IPS DF 6.9 (cell line): ENCODE results near the gene NCSTN.

Experiments used
- DNase-seq: peaks from one replicate; pipeline ENCODE4 v3.0.0-alpha.2; 2013; ENCODE audit warnings: low read depth, low spot score
- H3K27ac ChIP-seq: one replicate; pipeline ENCODE4 v1.5.1; 2013; ENCODE audit warnings: low read length, control low read depth
- H3K27me3 ChIP-seq: 2 replicates; pipeline ENCODE4 v1.6.1; 2013; ENCODE audit warnings: mild to moderate bottlenecking, low read length; ENCODE audit not compliant: control insufficient read depth, insufficient read depth
- H3K36me3 ChIP-seq: 2 replicates; pipeline ENCODE4 v1.6.1; 2013; ENCODE audit warnings: low read length; ENCODE audit not compliant: control insufficient read depth, insufficient read depth
- H3K4me1 ChIP-seq: 2 replicates; pipeline ENCODE4 v1.6.1; 2013; ENCODE audit warnings: low read length; ENCODE audit not compliant: control insufficient read depth, insufficient read depth
- H3K4me3 ChIP-seq: 2 replicates; pipeline ENCODE4 v1.5.1; 2013; ENCODE audit warnings: mild to moderate bottlenecking, low read length
- H3K9me3 ChIP-seq: 2 replicates; pipeline ENCODE4 v1.6.1; 2013; ENCODE audit warnings: low read length, inconsistent platforms; ENCODE audit not compliant: control insufficient read depth, insufficient read depth
- WGBS: extraction: QIAGEN DNeasy Blood & Tissue Kit; methylation state at CpG from one replicate; pipeline ENCODE4 v1.1.7; 2013; ENCODE audit warnings: mixed read lengths, missing lambda C conversion rate; ENCODE audit not compliant: insufficient read length, insufficient coverage; 5-methylcytosine and 5-hydroxymethylcytosine counted together

NCSTN gene

GRCh38 chr1:160405331-160405877 lies 62.2 kb downstream of the NCSTN start:
- DNase-seq: no peak
- Histone ChIP-seq H3K9me3 (no peaks in the 10 kb centered on the region), H3K36me3 (no peaks in the 10 kb centered on the region), H3K4me3 (no peak overlapping the region), H3K27ac (no peak overlapping the region), H3K27me3 (no peaks in the 10 kb centered on the region), H3K4me1 (peaks cover 19% of the 10 kb centered on the region; the same call in 1 of the 2 replicates)
- WGBS: no CpG with 5 or more reads among the region's 2 CpGs

GRCh38 chr1:160406131-160406968 lies 63.2 kb downstream of the NCSTN start:
- Histone ChIP-seq H3K4me1 (peaks cover 24% of the 10 kb centered on the region), H3K27me3 (no peaks in the 10 kb centered on the region), H3K36me3 (no peaks in the 10 kb centered on the region), H3K27ac (no peak overlapping the region), H3K4me3 (no peak overlapping the region), H3K9me3 (no peaks in the 10 kb centered on the region)
- WGBS: no CpG with 5 or more reads among the region's 15 CpGs
- DNase-seq: no peak

DNA sequence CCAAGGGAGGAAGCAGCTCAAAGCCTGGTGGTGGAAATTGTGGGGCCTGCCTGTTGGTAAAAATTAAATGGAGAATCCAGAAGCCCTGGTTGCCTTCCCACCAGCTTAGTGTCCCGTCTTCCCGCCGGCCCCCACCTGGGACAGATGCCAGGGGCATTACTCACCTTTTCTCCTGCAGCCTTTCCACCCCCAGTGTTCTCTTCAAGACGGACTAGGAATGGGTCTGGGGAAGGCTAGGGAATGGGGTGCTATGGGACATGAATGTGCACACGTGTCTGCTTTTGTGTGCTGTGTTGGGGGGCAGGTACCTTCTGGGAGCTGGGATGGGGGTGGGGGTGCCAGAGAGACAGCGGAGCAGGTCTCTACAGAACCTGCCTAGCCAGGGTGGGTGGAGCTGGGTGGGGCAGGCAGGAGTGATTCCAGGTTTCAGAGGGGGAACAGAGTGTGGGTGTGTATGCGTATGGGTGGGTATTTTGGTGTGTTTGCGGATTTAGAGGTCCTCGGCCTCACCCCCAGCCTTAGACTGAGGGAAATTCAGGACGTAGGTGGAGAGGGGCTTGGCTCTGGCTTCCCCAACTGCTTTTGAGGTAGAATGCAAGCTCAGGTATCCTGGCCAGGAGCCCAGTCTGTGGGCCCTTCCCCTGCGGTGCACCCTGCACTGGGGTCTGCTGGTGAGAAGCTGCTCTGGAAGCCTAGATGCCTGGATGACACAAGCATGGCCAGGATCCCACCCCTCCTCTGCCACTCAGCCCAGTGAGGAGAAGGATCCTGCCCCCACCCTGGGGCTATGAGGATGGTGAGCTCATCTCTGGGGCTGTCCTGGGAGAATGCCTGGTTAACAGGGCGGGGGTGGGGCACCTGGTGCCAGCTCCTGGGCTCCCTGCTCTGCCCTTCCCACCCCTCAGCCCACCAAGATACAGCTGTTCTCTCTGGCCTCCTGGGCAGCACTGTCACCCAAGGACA lies 64.9 kb downstream of the NCSTN start:
- H3K36me3 ChIP-seq: no peaks in the 10 kb centered on the region
- H3K27ac ChIP-seq: no peak overlapping the region
- H3K4me3 ChIP-seq: no peak overlapping the region
- WGBS: 100% methylated on average over 2 of the region's 12 CpGs
- no peaks in the 10 kb centered on the region for H3K27me3 ChIP-seq
- no peak for DNase-seq
- peaks cover 18% of the 10 kb centered on the region for H3K4me1 ChIP-seq
- H3K9me3 ChIP-seq: no peaks in the 10 kb centered on the region
